Activated T-cell treated with anti-CD3 and anti-CD28 coated beads, Interleukin-2, amount 50 U/mL, for 48 hours (primary cell): ENCODE data around the gene BAIAP2.
"Not testable (repeated sequence)": the region's sequence is repeated elsewhere in the genome, so short reads cannot be mapped to it uniquely, and the experiment has no call there.

Experiments used
- DNase-seq, 2 experiments: peaks; one replicate each; pipeline ENCODE4 v3.0.0-alpha.2; 2020

BAIAP2 gene

DNA sequence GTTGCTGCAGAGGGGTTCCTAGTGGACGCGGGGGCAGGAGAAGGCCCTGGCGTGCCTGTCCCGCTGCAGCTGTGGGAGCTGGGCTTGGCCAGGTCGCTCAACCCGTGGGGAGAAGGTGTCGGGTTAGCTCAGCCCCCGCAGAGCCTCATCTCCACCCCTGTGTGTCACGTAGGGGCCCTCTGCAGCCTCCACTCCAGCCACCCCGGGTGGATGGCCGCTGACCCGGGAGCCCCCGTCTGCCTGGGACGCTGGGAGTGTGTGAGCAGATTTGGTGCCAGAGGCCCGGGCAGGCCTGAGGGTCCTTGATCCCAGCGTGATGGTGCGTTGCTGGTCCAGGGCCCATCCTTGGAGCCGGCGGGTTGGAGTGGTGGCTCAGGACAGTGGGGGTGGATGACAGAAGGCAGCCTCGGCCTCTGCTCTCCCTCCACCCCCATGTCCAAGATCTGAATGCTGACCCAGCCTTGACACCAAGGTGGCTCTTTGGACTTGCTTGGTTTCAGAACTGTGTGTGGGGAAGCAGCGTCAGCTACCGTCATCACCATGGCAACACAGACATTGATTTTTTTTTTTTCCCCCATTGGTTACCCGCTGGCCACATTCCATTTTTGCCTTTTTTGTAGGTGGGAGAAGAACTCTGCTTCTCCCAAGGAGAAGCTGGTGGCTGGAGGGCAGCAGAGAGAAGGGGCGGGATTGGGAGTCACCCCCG, 35.7 kb downstream of the BAIAP2 start:
- DNase-seq, result no peak

- no peak for DNase-seq
Observed at GRCh38 chr17:81071761-81072741, 37.1 kb downstream of the BAIAP2 start.

GRCh38 chr17:81073967-81074839, 39.3 kb downstream of the BAIAP2 start:
- DNase-seq, result no peak

DNA sequence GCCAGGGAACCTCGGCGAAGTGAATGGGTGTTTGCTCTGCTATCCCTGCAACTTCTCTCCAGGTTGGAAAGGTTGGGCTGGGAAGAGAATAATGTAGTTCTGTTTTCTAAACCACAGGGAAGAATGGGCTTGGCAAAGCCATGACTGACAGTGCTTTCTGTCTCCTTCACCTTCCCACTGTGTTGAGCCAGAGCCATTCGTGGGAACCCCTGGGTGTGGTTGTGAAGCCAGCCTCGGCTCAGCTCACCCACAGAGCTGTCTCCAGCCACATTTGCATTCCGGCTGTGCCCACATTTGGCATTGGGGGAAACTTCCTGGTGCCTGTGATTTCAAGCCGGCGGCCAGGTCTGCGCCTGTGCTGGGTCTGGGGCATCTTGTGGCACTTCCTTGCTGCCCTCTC, 39.9 kb downstream of the BAIAP2 start:
- no peak for DNase-seq

GRCh38 chr17:81075307-81075706, 40.4 kb downstream of the BAIAP2 start:
- DNase-seq, result no peak

DNA sequence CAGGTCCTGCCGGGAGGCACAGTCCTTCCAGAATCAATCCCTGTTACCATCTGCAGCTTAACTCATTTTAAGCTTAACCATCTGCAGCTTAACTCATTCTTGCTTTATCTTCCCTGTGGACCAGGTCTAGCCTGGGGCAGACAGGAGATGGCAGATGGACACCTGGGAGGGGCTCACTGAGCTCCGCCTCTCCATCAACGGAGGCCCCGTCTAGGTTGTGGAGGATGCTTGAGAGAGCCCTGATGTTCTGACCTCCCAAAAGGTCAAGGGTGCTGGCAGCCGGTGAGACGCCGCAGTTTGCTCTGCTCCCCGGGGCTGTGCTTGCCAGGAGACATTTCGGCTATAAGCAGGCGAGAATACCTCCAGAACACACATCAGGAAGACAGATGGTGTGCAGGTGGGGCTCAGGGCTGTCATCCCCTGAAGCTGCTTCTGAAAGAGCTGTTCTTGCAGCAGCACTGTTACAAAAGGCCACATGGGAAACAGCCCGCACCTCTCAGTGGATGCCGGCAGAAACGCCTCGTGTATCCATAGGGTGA, 41.3 kb downstream of the BAIAP2 start:
- no peak for DNase-seq

DNA sequence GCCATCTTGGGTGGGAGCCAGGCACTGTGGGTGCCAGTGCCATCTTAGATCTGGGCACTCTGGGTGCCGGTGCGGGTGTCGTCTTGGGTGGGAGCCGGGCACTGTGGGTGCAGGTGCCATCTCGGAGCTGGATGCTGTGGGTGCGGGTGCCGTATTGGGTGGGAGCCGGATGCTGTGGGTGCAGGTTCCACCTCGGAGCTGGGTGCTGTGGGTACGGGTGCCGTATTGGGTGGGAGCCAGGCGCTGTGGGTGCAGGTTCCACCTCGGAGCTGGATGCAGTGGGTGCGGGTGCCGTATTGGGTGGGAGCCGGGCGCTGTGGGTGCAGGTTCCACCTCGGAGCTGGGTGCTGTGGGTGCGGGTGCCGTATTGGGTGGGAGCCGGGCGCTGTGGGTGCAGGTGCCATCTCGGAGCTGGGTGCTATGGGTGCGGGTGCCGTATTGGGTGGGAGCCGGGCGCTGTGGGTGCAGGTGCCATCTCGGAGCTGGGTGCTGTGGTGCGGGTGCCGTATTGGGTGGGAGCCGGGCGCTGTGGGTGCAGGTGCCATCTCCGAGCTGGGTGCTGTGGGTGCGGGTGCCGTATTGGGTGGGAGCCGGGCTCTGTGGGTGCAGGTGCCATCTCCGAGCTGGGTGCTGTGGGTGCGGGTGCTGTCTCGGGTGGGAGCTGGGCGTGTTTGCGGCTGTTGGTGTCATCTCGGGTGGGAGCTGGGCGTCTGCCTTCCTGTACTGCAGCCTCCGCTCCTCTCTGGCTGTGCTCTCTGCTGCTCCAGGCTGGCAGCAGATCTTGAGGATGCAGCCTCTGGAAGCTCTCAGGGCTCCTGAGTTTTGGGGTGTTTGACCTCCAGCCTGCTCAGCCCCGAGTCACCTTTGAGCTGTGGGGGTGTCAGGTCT, 43.3 kb downstream of the BAIAP2 start:
- not testable (repeated sequence) for DNase-seq

DNA sequence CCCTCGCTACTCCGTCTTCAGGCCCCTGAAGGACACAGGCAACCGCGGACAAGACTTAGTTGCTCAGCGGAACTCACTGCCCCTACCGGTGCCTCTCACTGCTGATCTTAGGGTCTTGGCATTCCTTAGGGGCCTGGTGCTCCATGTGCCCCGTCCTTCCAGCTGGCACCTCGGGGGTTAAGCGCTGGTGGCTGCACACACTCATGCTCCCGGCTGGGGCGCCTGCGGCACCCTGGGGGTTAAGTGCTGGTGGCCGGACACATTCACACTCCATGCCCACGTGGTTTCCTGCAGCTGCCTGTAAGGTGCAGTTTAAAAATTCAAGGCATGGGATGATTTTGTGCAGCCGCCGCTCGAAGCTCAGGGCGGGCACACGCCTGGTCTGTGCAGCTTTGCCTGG, 45.1 kb downstream of the BAIAP2 start:
- no peak for DNase-seq

GRCh38 chr17:81081222-81082176, 46.5 kb downstream of the BAIAP2 start:
- DNase-seq, result no peak

- DNase-seq, result no peak
Observed at GRCh38 chr17:81082177-81083073, 47.5 kb downstream of the BAIAP2 start.

DNA sequence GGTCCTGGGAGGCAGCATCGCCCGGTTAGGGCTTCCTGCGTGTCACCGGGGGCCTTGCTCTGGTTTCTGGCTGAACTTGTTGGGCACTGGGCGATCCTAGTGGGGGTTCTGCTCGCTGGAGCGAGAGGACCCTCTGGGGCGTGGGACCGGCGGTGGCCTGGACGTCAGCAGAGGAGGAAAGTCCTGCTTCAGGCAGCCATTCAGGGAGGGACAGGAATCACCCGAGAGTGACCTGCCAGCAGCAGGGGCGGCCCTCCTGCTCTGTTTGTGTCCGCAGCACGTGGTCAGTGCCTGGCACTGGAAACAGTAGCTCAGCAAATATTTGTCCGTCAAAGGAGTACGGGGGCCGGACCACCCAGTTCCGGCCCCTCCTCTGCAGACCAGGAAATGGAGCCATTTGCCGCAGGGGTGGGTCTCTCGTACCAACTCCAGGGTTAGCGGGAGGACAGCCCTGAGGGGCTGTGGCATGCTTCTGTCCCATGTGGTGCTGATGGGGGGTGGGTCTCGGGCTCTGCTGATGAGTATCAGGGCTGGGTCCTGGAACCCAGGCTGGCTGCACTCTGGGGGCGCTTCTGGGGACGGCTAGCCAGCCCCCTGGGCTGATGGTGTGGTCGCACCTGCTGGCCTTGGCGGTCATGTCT, 48.3 kb downstream of the BAIAP2 start:
- no peak for DNase-seq

DNA sequence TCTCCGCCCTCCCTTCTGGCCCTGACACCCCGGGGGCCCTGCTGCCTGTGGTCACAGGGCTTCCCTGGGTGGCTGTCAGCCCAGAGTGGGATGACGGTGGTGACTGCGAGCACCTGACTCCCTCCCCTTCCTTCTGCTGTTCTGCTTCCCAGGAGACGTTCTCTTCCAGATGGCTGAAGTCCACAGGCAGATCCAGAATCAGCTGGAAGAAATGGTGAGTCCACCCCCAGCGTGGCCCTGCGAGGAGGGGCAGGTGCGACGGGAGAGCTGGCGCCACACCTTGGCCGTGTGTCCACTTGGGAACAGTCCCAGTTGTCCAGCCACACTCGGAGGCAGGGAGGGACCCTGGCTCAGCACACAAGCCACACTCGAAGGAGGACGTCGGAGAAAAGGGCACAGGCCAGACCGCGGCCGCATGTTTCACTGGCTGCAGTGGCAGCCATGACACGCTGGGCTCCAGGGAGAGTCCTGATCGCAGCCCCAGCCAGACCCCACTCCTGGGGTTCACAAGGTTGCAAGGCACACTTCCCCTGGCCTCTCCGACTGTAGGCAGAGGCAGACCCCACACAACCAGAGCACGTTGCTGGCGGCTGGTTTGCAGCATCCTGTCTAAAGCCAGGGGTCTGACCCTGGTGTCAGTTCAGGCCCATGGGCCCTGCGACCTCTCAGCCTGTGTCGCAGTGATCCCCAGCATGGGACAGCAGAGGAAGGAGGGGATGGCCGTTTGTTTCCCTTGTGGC, 49.9 kb downstream of the BAIAP2 start:
- no peak for DNase-seq

DNA sequence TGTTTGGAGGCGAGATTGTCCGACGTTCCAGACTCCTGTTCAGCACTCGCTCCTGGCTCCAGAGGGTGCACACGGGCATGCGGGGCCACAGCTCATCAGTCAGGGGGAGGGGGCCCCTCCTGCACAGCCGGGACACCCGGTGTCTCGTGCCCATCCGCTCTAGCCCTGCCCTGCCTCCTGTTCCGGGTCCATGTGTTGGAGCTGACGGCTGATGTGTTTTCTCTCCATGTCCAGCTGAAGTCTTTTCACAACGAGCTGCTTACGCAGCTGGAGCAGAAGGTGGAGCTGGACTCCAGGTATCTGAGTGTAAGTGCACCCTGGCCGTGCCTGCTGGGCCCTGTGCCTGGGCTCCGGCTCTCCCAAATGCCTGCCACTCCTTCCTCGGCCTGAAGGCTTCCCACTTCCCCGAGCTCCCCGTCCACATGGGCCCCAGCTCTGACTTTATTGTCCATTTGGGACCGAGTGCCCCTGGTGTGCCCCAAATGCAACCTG, 50.5 kb downstream of the BAIAP2 start:
- no peak for DNase-seq

DNA sequence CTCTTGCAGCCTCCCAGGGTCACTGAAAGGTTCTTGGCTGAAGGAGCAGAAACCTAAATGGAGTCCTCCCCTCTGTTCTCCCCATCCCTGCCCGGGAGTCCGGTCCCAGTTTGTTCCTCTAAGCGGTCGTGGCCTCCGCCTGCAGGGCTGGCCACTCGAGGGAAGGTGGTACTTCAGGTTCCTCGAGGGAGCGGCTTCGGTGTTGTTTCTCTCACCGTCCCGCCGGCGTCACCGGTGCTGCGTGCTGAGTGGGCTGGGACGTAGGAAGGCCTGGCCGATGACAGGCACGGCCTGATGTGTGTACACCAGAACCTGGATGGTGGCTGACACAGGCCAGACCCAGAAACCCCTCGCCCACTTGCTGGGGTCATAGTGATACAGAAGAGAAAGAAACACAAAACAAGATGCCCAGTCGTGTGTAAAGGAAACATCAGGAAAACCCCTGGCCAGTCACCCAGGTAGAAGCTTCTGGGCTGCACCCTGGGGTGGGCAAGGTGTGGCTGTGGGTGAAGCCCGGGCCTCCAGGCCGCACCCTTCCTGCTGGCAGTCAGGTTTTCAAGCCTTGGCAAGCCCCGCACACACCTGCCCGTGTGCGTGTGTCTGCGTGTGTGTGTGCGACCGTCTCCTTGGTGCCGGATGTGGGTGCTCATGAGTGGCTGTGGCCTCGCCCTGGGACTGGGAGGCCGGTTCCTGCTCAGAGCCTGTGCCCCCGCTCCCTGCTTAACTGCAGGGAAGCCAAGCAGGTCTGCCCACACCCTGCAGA, 52.0 kb downstream of the BAIAP2 start:
- no peak for DNase-seq

DNA sequence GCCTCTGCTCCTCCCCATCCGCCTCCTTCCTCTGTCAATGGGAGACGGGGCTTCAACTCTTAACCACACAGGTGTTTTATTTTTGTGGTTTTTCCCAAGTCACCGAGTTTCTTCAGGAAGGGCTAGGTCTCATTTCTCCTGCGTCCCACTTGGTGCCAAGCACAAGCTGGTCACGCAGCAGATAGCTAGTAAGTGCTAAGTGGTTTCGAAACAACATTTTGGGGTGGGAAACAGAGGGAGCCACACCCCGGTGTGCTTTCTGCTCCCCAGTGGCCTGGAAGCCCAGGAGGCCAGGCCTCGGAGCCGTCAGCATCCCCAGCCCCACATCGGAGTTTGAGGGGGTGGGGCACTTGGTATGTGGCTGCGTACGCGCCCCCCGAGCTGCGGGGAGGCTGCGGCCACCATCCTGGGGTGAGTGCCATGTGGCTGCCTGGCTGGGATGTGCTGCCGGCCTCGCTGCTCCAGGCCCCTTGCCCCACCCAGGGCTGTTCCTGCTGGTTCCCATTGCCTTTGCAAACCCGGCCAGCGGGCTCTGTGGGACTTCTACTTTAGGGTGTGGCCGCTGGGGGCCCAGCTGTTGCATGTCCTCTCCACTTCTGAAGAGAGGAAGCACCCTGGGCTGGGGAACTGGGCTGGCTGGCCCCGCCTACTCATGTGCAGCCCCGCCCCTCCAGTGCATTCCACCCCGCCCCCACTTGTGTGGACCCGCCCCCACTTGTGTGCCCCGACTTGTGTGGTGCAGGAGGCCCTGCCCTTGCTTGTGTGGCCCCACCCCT, 55.6 kb downstream of the BAIAP2 start:
- DNase-seq, result peak; percentile 38 to 55

DNA sequence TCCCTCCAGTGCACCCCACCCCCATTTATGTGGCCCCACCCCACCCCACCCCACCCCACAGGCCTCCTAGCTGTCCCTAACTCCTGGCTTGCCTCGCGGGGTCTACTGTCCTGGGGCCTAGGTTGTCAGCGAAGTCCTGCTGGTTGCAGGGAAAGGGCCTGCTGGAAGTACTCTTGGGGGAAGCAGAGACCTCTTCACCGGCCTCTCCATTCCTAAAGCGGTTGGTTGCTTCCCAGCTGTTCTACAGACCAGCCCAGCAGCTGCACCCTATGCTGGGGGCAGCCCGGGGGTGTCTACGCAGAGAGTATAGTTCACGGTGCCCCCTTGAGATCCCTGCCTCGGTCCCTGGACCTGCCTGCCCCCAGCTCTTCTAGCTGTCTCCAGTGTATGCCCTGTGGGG, 56.2 kb downstream of the BAIAP2 start:
- no peak for DNase-seq
